ENCODE data around the gene LDOC1.
"Not testable (repeated sequence)": the region's sequence is repeated elsewhere in the genome, so short reads cannot be mapped to it uniquely, and the experiment has no call there.

Gene LDOC1

DNA sequence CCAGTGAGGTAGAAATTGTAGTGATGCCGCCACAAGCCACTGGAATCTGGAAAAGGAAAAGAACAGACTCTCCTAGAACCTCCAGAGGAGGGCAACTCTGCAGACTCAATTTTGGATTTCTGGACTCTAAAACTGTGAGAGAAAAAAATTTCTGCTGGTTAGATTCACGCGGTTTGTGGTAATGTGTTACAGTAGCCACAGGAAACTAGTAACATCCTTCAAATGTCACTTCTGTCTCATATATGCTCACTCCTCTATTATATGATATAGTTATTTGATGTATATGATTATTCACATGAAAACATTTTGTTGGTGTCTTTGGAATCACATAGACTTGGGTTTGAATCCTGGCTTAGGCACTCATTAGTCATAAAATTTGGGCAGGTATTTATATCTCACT, 18.8 kb downstream of the LDOC1 start:
- Histone ChIP-seq H3K27me3 (ENCODE audit: control insufficient read depth, insufficient read depth, low read length) (no peaks in the 10 kb centered on the region), H3K9ac (ENCODE audit: low read length) (no peak overlapping the region), H3K36me3 (ENCODE audit: control insufficient read depth, insufficient read depth, low read length) (no peaks in the 10 kb centered on the region), H3K4me3 (ENCODE audit: low read depth, low read length) (no peak overlapping the region), H3K27ac (ENCODE audit: low read depth, low read length) (no peak overlapping the region), H3K4me1 (ENCODE audit: control insufficient read depth, insufficient read depth, low read length) (no peaks in the 10 kb centered on the region), H3K9me3 (ENCODE audit: control insufficient read depth, insufficient read depth, low read depth, low read length) (peaks cover 6% of the 10 kb centered on the region)

GRCh38 chrX:141155231-141155630, 21.7 kb downstream of the LDOC1 start:
- not testable (repeated sequence) for H3K9me3 ChIP-seq (ENCODE audit: control insufficient read depth, insufficient read depth, low read depth, low read length); H3K4me1 ChIP-seq (ENCODE audit: control insufficient read depth, insufficient read depth, low read length); H3K27me3 ChIP-seq (ENCODE audit: control insufficient read depth, insufficient read depth, low read length); H3K27ac ChIP-seq (ENCODE audit: low read depth, low read length); H3K9ac ChIP-seq (ENCODE audit: low read length); H3K4me3 ChIP-seq (ENCODE audit: low read depth, low read length); H3K36me3 ChIP-seq (ENCODE audit: control insufficient read depth, insufficient read depth, low read length)

DNA sequence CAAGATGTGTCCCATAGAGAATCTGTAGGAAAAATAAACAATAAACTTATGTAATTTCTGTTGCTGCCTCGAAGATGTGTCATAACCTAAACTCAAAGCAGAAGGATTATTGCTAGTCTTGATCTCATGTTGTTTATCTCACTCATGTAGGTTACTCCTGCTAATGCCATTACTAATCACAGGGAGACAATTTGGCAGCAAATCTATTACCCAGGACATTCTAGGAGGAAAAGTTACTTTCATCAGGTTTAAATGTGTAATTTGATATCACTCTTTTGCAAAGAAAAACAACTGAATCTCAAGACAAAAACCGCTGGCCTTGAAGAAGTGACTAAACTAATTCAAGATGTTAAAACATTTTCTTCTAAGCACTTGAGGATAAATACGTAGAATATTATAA, 34.0 kb downstream of the LDOC1 start:
- Histone ChIP-seq H3K9me3 (ENCODE audit: control insufficient read depth, insufficient read depth, low read depth, low read length) (peaks cover 2% of the 10 kb centered on the region; the same call in 1 of the 2 replicates), H3K9ac (ENCODE audit: low read length) (no peak overlapping the region), H3K36me3 (ENCODE audit: control insufficient read depth, insufficient read depth, low read length) (no peaks in the 10 kb centered on the region), H3K4me3 (ENCODE audit: low read depth, low read length) (no peak overlapping the region), H3K27me3 (ENCODE audit: control insufficient read depth, insufficient read depth, low read length) (no peaks in the 10 kb centered on the region), H3K4me1 (ENCODE audit: control insufficient read depth, insufficient read depth, low read length) (no peaks in the 10 kb centered on the region), H3K27ac (ENCODE audit: low read depth, low read length) (no peak overlapping the region)

- Histone ChIP-seq H3K36me3 (ENCODE audit: control insufficient read depth, insufficient read depth, low read length) (no peaks in the 10 kb centered on the region), H3K4me3 (ENCODE audit: low read depth, low read length) (no peak overlapping the region), H3K27ac (ENCODE audit: low read depth, low read length) (no peak overlapping the region), H3K9me3 (ENCODE audit: control insufficient read depth, insufficient read depth, low read depth, low read length) (no peaks in the 10 kb centered on the region), H3K9ac (ENCODE audit: low read length) (no peak overlapping the region), H3K27me3 (ENCODE audit: control insufficient read depth, insufficient read depth, low read length) (no peaks in the 10 kb centered on the region), H3K4me1 (ENCODE audit: control insufficient read depth, insufficient read depth, low read length) (no peaks in the 10 kb centered on the region)
These were observed 43.7 kb downstream of the LDOC1 start for GRCh38 chrX:141133272-141133671.

DNA sequence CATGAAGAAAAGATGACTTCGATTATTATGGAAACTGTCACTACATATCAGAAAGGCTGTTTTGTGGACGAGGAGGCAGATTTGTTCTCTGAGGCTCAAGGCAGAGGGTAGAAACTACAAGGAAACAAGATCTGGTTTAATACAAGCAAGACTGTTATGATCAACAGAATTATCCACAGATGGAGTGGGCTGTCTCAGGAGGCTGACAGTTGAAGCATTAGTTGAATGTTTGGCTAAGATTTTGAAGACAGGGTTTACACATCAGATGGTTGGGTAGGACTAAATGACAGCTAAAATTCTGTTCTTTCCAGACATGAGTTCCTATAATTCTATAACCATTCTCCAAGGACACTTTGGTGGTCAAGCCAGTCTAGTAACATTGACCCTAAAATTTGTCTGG, 49.8 kb downstream of the LDOC1 start:
- no peak overlapping the region for H3K27ac ChIP-seq (ENCODE audit: low read depth, low read length)
- H3K36me3 ChIP-seq (ENCODE audit: control insufficient read depth, insufficient read depth, low read length), result no peaks in the 10 kb centered on the region
- H3K27me3 ChIP-seq (ENCODE audit: control insufficient read depth, insufficient read depth, low read length), result no peaks in the 10 kb centered on the region
- H3K4me3 ChIP-seq (ENCODE audit: low read depth, low read length), result no peak overlapping the region
- no peaks in the 10 kb centered on the region for H3K4me1 ChIP-seq (ENCODE audit: control insufficient read depth, insufficient read depth, low read length)
- H3K9ac ChIP-seq (ENCODE audit: low read length), result no peak overlapping the region
- H3K9me3 ChIP-seq (ENCODE audit: control insufficient read depth, insufficient read depth, low read depth, low read length), result no peaks in the 10 kb centered on the region

All from HUES6 (cell line).